Keratinocyte (primary cell): Measurements from ENCODE around the gene RUVBL2. TPM values are rescaled to one million over a fixed set of nuclear protein-coding genes. Genes with fewer than 3 reads are reported as not detected.
"Not testable (repeated sequence)": the region's sequence is repeated elsewhere in the genome, so short reads cannot be mapped to it uniquely, and the experiment has no call there.

Source experiments
- DNase-seq: peaks from one replicate; pipeline ENCODE4 v3.0.0-alpha.2; 2011; ENCODE audit warnings: low read depth, missing footprints, low spot score
- FAIRE-seq: peaks from 2 replicates; lab custom pipeline; 2011; peaks lifted over from hg19 to GRCh38; lab: Jason Lieb, UNC
- H2AFZ ChIP-seq: 2 replicates; pipeline ENCODE4 v1.6.0; 2012; ENCODE audit warnings: low read length, control low read depth, inconsistent platforms; ENCODE audit not compliant: control insufficient read depth
- H3K27ac ChIP-seq: 2 replicates; pipeline ENCODE4 v1.5.1; 2011; ENCODE audit warnings: low read length; ENCODE audit not compliant: control insufficient read depth, insufficient read depth
- H3K27me3 ChIP-seq: 3 replicates; pipeline ENCODE4 v1.6.0; 2011; ENCODE audit warnings: low read length; ENCODE audit not compliant: control insufficient read depth, insufficient read depth; ENCODE audit errors: extremely low read depth
- H3K36me3 ChIP-seq, 2 experiments: 2 replicates in 1 of 2; 3 replicates in 1 of 2; pipeline ENCODE4 v1.5.1; 2011; ENCODE audit warnings: low read length in 2 of 2, mild to moderate bottlenecking in 1 of 2; ENCODE audit not compliant: control insufficient read depth in 2 of 2, insufficient read depth in 2 of 2; ENCODE audit errors: extremely low read depth in 1 of 2
- H3K4me1 ChIP-seq: 3 replicates; pipeline ENCODE4 v1.5.1; 2011; ENCODE audit warnings: low read length; ENCODE audit not compliant: control insufficient read depth, insufficient read depth; ENCODE audit errors: extremely low read depth
- H3K4me2 ChIP-seq: 3 replicates; pipeline ENCODE4 v1.6.0; 2011; ENCODE audit warnings: low read depth, low read length; ENCODE audit not compliant: control insufficient read depth, insufficient read depth; ENCODE audit errors: extremely low read depth
- H3K4me3 ChIP-seq, 3 experiments: fragments of 200-600 bp in 1 of 3; sonication (generic) in 1 of 3; 2 replicates in 2 of 3; 3 replicates in 1 of 3; pipeline ENCODE4 v1.5.1; 2011 to 2016; ENCODE audit warnings: low read length in 3 of 3, mild to moderate bottlenecking in 3 of 3, control low read depth in 2 of 3, inconsistent platforms in 1 of 3, low read depth in 1 of 3, mixed read lengths in 1 of 3, mixed run types in 1 of 3, moderate library complexity in 1 of 3; ENCODE audit not compliant: control insufficient read depth in 2 of 3, insufficient read depth in 2 of 3; ENCODE audit errors: extremely low read depth in 1 of 3
- H3K79me2 ChIP-seq: 2 replicates; pipeline ENCODE4 v1.6.0; 2012; ENCODE audit warnings: low read length; ENCODE audit not compliant: control insufficient read depth, insufficient read depth
- H3K9ac ChIP-seq: 3 replicates; pipeline ENCODE4 v1.6.0; 2011; ENCODE audit warnings: low read length; ENCODE audit not compliant: control insufficient read depth, insufficient read depth; ENCODE audit errors: extremely low read depth
- H3K9me1 ChIP-seq: 3 replicates; pipeline ENCODE4 v1.6.0; 2011; ENCODE audit warnings: low read length; ENCODE audit not compliant: control insufficient read depth, insufficient read depth; ENCODE audit errors: extremely low read depth
- H3K9me3 ChIP-seq: 2 replicates; pipeline ENCODE4 v1.5.1; 2012; ENCODE audit warnings: low read depth, low read length; ENCODE audit not compliant: control insufficient read depth
- H4K20me1 ChIP-seq: 3 replicates; pipeline ENCODE4 v1.6.0; 2011; ENCODE audit warnings: low read length; ENCODE audit not compliant: control insufficient read depth, insufficient read depth; ENCODE audit errors: extremely low read depth
- dilution Hi-C: fragments of 300-500 bp; cut with MboI; formaldehyde crosslinking; loops from one replicate; pipeline ENCODE4 v1.7.0; 2020; ENCODE audit warnings: low sequenced_read_pairs; ENCODE audit not compliant: extremely low pct_ligation_motif_present
- polyA plus RNA-seq, 5 experiments: library from polyadenylated mRNA; depleted of rRNA in 3 of 5; stranded (reverse) in 3 of 5; stranded (forward) in 1 of 5; unstranded in 1 of 5; fragments of >200 nt; gene quantifications; 1 replicate in 1 of 5; 2 replicates in 3 of 5; 3 replicates in 1 of 5; pipeline versions ENCODE4 v1.2.1 to v1.2.3, GENCODE V29; 2011 to 2012; ENCODE audit warnings: missing spikeins in 2 of 5, low read depth in 1 of 5, low replicate concordance in 1 of 5

Gene RUVBL2
- polyA plus RNA-seq, 1 donor (not counting 4 experiments of a cell fraction or from before 2014, with no cell fraction given), result 126 TPM

DNA sequence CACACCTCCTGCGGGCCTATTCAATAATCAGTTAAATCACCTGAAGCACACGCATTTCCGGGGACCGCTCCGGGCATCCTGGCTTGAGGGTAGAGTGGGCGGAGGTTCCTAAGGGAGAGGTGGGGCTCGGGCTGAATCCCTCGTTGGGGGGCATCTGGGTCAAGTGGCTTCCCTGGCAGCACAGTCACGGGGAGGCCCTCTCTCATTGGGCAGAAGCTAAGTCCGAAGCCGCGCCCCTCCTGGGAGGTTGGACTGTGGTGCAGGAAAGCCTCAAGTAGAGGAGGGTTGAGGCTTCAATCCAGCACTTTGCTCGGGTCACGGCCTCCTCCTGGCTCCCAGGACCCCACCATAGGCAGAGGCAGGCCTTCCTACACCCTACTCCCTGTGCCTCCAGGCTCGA lies 49.9 kb downstream of the RUVBL2 start, which contains the start of gene CGB5:
TSS of gene CGB5 (plus strand) at position 301 of the 400 bp plus-strand sequence. CDS start 362 bp downstream, outside the sequence.
- FAIRE-seq, H3K9ac ChIP-seq, H3K9me1 ChIP-seq, H3K4me1 ChIP-seq, H3K36me3 ChIP-seq, H2AFZ ChIP-seq, H3K79me2 ChIP-seq, H3K27me3 ChIP-seq, H3K27ac ChIP-seq, H3K4me2 ChIP-seq, H3K9me3 ChIP-seq, dilution Hi-C loops, H3K4me3 ChIP-seq, H4K20me1 ChIP-seq, DNase-seq: not testable (repeated sequence)

DNA sequence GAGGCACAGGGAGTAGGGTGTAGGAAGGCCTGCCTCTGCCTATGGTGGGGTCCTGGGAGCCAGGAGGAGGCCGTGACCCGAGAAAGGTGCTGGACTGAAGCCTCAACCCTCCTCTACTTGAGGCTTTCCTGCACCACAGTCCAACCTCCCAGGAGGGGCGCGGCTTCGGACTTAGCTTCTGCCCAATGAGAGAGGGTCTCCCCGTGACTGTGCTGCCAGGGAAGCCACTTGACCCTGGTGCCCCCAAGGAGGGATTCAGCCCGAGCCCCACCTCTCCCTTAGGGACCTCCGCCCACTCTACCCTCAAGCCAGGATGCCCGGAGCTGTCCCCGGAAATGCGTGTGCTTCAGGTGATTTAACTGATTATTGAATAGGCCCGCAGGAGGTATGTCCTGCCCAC lies 55.3 kb downstream of the RUVBL2 start, which contains the start of gene CGB8:
TSS of gene CGB8 (minus strand) at position 101 of the 400 bp plus-strand sequence. CDS start 372 bp downstream, outside the sequence.
- H3K9me3 ChIP-seq, H3K4me2 ChIP-seq, H3K27me3 ChIP-seq, H3K9me1 ChIP-seq, dilution Hi-C loops, H3K27ac ChIP-seq, H3K79me2 ChIP-seq, H3K4me1 ChIP-seq, H4K20me1 ChIP-seq, H3K36me3 ChIP-seq, H3K4me3 ChIP-seq, FAIRE-seq, H2AFZ ChIP-seq, H3K9ac ChIP-seq, DNase-seq: not testable (repeated sequence)

DNA sequence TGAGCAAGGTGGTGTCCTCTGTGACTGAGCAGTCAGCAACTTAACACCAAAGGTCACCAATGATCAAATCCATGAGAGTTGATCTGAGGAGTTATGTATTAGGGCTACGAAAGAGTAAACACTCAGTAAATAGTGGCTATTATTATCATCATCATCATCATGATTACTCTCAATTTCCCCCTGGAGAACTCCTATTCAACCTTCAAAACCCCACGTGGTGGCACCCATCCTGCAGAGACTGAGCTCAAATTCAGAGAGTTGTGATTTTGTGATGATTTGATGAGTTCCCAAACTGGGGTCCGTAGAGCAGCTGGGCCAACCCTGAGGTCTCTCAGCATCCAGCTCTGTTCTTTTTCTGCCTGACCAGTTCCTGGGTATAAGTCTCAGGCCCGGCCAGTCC lies 56.1 kb downstream of the RUVBL2 start:
- H3K27me3 ChIP-seq, H3K4me3 ChIP-seq, H3K9me3 ChIP-seq, H3K36me3 ChIP-seq, H3K9ac ChIP-seq, dilution Hi-C loops, H2AFZ ChIP-seq, H4K20me1 ChIP-seq, DNase-seq, H3K4me2 ChIP-seq, H3K79me2 ChIP-seq, FAIRE-seq, H3K9me1 ChIP-seq, H3K4me1 ChIP-seq, H3K27ac ChIP-seq: not testable (repeated sequence)

DNA sequence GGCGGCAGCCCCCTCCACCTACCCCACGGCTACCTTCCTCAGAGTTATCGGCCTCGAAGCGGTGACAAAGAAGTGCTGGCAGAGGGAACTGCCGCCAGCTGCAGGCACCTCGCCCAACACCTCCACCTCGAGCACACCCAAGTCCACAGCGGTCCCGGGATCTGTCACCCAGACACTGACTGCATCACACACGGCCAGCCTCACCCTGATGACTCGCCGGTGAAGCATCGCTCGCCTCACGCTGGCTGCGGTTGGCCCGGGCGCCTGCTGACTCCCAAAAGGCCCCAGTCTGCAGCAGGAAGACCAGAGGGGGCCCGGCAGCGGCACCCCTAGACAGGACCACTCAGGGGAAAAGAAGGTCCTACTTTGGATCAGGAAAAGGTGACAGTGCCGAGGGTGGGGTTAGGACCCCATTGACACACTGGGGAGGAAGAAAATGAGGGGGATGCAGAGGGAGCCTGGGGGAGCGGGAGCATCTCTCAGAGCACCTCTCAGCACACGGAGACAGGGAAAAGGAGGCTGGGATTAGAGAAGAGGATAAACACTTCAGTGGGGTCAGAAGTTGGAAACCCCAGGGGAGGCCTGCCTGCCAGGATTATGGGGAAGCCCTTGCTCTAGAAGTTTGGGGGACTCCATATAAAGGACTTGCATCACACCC lies 56.8 kb downstream of the RUVBL2 start:
- FAIRE-seq, result peak; percentile 20

More for the DNA sequence above, 56.8 kb downstream of the RUVBL2 start:
- H3K27me3 ChIP-seq, H3K9ac ChIP-seq, dilution Hi-C loops, H3K36me3 ChIP-seq, H2AFZ ChIP-seq, H4K20me1 ChIP-seq, H3K9me1 ChIP-seq, H3K9me3 ChIP-seq, DNase-seq, H3K27ac ChIP-seq, H3K4me1 ChIP-seq, H3K4me2 ChIP-seq, H3K79me2 ChIP-seq, H3K4me3 ChIP-seq: not testable (repeated sequence)
